GM12878 (cell line): ENCODE data around the gene IQGAP2. TPM values are rescaled to one million over a fixed set of nuclear protein-coding genes. Genes with fewer than 3 reads are reported as not detected.

Experiments used
- CUX1 ChIP-seq: IDR thresholded peaks from 2 replicates; pipeline ENCODE4 v1.6.1; 2012; ENCODE audit warnings: improper control_type of control experiment, low read depth, low read length; ENCODE audit not compliant: insufficient replicate concordance
- MTA2 ChIP-seq: fragments of 450-650 bp; IDR thresholded peaks from 2 replicates; pipeline ENCODE4 v1.6.1; 2016; ENCODE audit warnings: low read depth, mild to moderate bottlenecking, moderate library complexity
- PRDM15 ChIP-seq: fragments of 450-650 bp; formaldehyde crosslinking; IDR thresholded peaks from 2 replicates; pipeline ENCODE4 v1.4.0; 2020; ENCODE audit warnings: mild to moderate bottlenecking, moderate library complexity
- polyA plus RNA-seq, 11 experiments: library from polyadenylated mRNA; depleted of rRNA in 4 of 11; unstranded in 6 of 11; stranded (reverse) in 5 of 11; fragments of >200 nt; fragmentation: Nextera tagmentation in 4 of 11; fragmentation: Illumina TruSeq in 1 of 11; extraction: Ambion mirVana in 4 of 11; extraction: Trizol in 1 of 11; gene quantifications; 1 replicate in 1 of 11; 2 replicates in 10 of 11; pipeline versions ENCODE4 v1.2.1 to v1.2.3, GENCODE V29; 2011 to 2016; ENCODE audit warnings: inconsistent platforms in 2 of 11, missing spikeins in 2 of 11, low read depth in 1 of 11
- total RNA-seq, 4 experiments: library from RNA; depleted of rRNA in 3 of 4; stranded (reverse); fragments of >200 nt in 3 of 4; fragmentation: Illumina TruSeq in 1 of 4; extraction: Trizol in 1 of 4; gene quantifications; 2 replicates each; pipeline versions ENCODE4 v1.2.1 to v1.2.3, GENCODE V29; 2013 to 2021

The IQGAP2 gene
- total and polyA plus RNA-seq, 10 of the 15 experiments (the other 5 are each of a cell fraction or from before 2014, with no cell fraction given), result 14.5 to 41.4 (median 21.8) TPM

GRCh38 chr5:76606701-76607100 is 203.6 kb downstream of the IQGAP2 start (continued):
- no peak for TF ChIP-seq CUX1
- no peak for TF ChIP-seq MTA2
- no peak for TF ChIP-seq PRDM15 (CRISPR knock-in tag)
